GM12874 (cell line): ENCODE results near the gene RAB9B.

Experiments used
- CTCF ChIP-seq: IDR thresholded peaks from 2 replicates; pipeline ENCODE4 v1.5.1; 2011; ENCODE audit warnings: low read depth, mild to moderate bottlenecking, control low read depth, low read length, moderate library complexity; ENCODE audit not compliant: insufficient read depth

The RAB9B gene

GRCh38 chrX:103831803-103832544, at the start of gene RAB9B:
Gene RAB9B, minus strand, starts transcription at chrX:103832257. Its CDS starts 6,473 bp downstream, at chrX:103825784.
- no peak for TF ChIP-seq CTCF

GRCh38 chrX:103879339-103879738, 47.3 kb upstream of the RAB9B start:
- TF ChIP-seq CTCF: no peak

- TF ChIP-seq CTCF: no peak
Measured at GRCh38 chrX:103878466-103879122, 46.5 kb upstream of the RAB9B start.

- TF ChIP-seq CTCF: no peak
Measured at GRCh38 chrX:103877571-103877970, 45.5 kb upstream of the RAB9B start.

- TF ChIP-seq CTCF: no peak
Measured at GRCh38 chrX:103864886-103865534, 33.0 kb upstream of the RAB9B start.

- no peak for TF ChIP-seq CTCF
Measured at GRCh38 chrX:103864149-103864548, 32.1 kb upstream of the RAB9B start.

- no peak for TF ChIP-seq CTCF
Measured at GRCh38 chrX:103861200-103861599, 29.1 kb upstream of the RAB9B start.
